Endothelial cell of umbilical vein (primary cell): ENCODE data around the gene SEMA4C. TPM values are rescaled to one million over a fixed set of nuclear protein-coding genes. Genes with fewer than 3 reads are reported as not detected.

Experiments
- BruUV-seq: library from RNA; stranded (reverse); fragments of 400-500 nt; replicated peaks from 2 replicates; lab custom pipeline; 2021; lab: Mats Ljungman, UMichigan
- CTCF ChIA-PET: fragments of 300-600, 350-600 bp; sonication (Branson Sonifier 250); formaldehyde crosslinking; loops from one replicate; lab custom pipeline; 2021; ENCODE audit warnings: antibody characterized with exemption, inconsistent platforms; lab: Charles Lee
- POLR2A ChIA-PET: fragments of 300-600, 350-600 bp; sonication (Branson Sonifier 250); formaldehyde crosslinking; loops from one replicate; lab custom pipeline; 2021; ENCODE audit warnings: antibody characterized with exemption, inconsistent platforms; lab: Charles Lee
- DNase-seq: peaks from one replicate; pipeline ENCODE4 v3.0.0-alpha.2; 2011; ENCODE audit warnings: low read depth, low spot score
- FAIRE-seq: peaks from 2 replicates; lab custom pipeline; 2011; peaks lifted over from hg19 to GRCh38; lab: Jason Lieb, UNC
- H2AFZ ChIP-seq: 2 replicates; pipeline ENCODE4 v1.6.0; 2012; ENCODE audit warnings: low read depth, low read length, control low read depth, inconsistent platforms
- H3K27ac ChIP-seq: 2 replicates; pipeline ENCODE4 v1.5.1; 2011; ENCODE audit warnings: low read depth, mild to moderate bottlenecking, control low read depth, low read length, moderate library complexity; ENCODE audit not compliant: insufficient read depth
- H3K27me3 ChIP-seq, 2 experiments: 2 replicates each; pipeline versions ENCODE4 v1.6.0 to v1.6.1; 2011; ENCODE audit warnings: low read length in 2 of 2, mixed read lengths in 1 of 2; ENCODE audit not compliant: control insufficient read depth in 2 of 2, insufficient read depth in 2 of 2
- H3K36me3 ChIP-seq, 2 experiments: 2 replicates in 1 of 2; 3 replicates in 1 of 2; pipeline ENCODE4 v1.5.1; 2011; ENCODE audit warnings: low read length in 2 of 2, mild to moderate bottlenecking in 1 of 2, moderate library complexity in 1 of 2; ENCODE audit not compliant: control insufficient read depth in 2 of 2, insufficient read depth in 2 of 2; ENCODE audit errors: extremely low read depth in 1 of 2
- H3K4me1 ChIP-seq: 3 replicates; pipeline ENCODE4 v1.5.1; 2011; ENCODE audit warnings: mild to moderate bottlenecking, low read length; ENCODE audit not compliant: control insufficient read depth, insufficient read depth; ENCODE audit errors: extremely low read depth
- H3K4me2 ChIP-seq: 2 replicates; pipeline ENCODE4 v1.6.1; 2011; ENCODE audit warnings: low read length, control low read depth, mixed read lengths; ENCODE audit not compliant: insufficient read depth
- H3K4me3 ChIP-seq, 3 experiments: fragments of 200-600 bp in 1 of 3; sonication (generic), shearing (Covaris generic) in 1 of 3; replicated peaks in 1 of 3; 2 replicates each; pipeline ENCODE4 v1.5.1; 2011 to 2016; ENCODE audit warnings: control low read depth in 3 of 3, low read length in 3 of 3, mild to moderate bottlenecking in 2 of 3, inconsistent platforms in 1 of 3, low read depth in 1 of 3, moderate library complexity in 1 of 3; ENCODE audit not compliant: insufficient read depth in 1 of 3
- H3K79me2 ChIP-seq: 2 replicates; pipeline ENCODE4 v1.6.0; 2012; ENCODE audit warnings: low read length, inconsistent platforms; ENCODE audit not compliant: control insufficient read depth, insufficient read depth
- H3K9ac ChIP-seq: replicated peaks from 2 replicates; pipeline ENCODE3; 2011; ENCODE audit warnings: low read length, control low read depth; ENCODE audit not compliant: insufficient read depth; ENCODE audit errors: extremely low read depth
- H3K9me1 ChIP-seq: replicated peaks from 3 replicates; pipeline ENCODE4 v1.6.0; 2011; ENCODE audit warnings: mild to moderate bottlenecking, low read length; ENCODE audit not compliant: control insufficient read depth, insufficient read depth; ENCODE audit errors: extremely low read depth
- H3K9me3 ChIP-seq: replicated peaks from 2 replicates; pipeline ENCODE4 v1.5.1; 2012; ENCODE audit warnings: low read length, inconsistent platforms; ENCODE audit not compliant: control insufficient read depth, insufficient read depth
- H4K20me1 ChIP-seq: replicated peaks from 2 replicates; pipeline ENCODE3; 2011; ENCODE audit warnings: mild to moderate bottlenecking, low read length; ENCODE audit not compliant: control insufficient read depth, insufficient read depth; ENCODE audit errors: extremely low read depth
- CTCF ChIP-seq, 2 donors: IDR thresholded peaks; 1 replicate in 1 of 2; 2 replicates in 1 of 2; pipeline ENCODE4 v1.5.1; 2011; ENCODE audit warnings: low read length in 2 of 2, mild to moderate bottlenecking in 2 of 2, moderate library complexity in 2 of 2, control low read depth in 1 of 2, inconsistent platforms in 1 of 2, low read depth in 1 of 2; ENCODE audit not compliant: insufficient read depth in 1 of 2; ENCODE audit errors: extremely low read depth in 1 of 2
- EZH2 ChIP-seq: IDR thresholded peaks from 2 replicates; pipeline ENCODE4 v1.6.1; 2012; ENCODE audit warnings: borderline replicate concordance, low read depth, mild to moderate bottlenecking, moderate library complexity, low read length, inconsistent platforms; ENCODE audit not compliant: severe bottlenecking
- FOS ChIP-seq: IDR thresholded peaks from 2 replicates; pipeline ENCODE4 v1.6.1; 2011; ENCODE audit warnings: mild to moderate bottlenecking, low read length, moderate library complexity, borderline replicate concordance; ENCODE audit not compliant: insufficient read depth
- GATA2 ChIP-seq: IDR thresholded peaks from 2 replicates; pipeline ENCODE4 v1.7.0; 2011; ENCODE audit warnings: low read depth, mild to moderate bottlenecking, moderate library complexity, mixed read lengths, low read length; ENCODE audit not compliant: insufficient read length, insufficient read depth
- JUN ChIP-seq: IDR thresholded peaks from 2 replicates; pipeline ENCODE4 v1.6.1; 2011; ENCODE audit warnings: borderline replicate concordance, low read depth; ENCODE audit not compliant: insufficient read length, insufficient read depth
- MAX ChIP-seq: IDR thresholded peaks from 2 replicates; pipeline ENCODE4 v1.6.1; 2011; ENCODE audit not compliant: insufficient read depth, insufficient read length
- MYC ChIP-seq: IDR thresholded peaks from one replicate; pipeline ENCODE4 v1.6.1; 2011; ENCODE audit warnings: mild to moderate bottlenecking, low read depth, low read length
- POLR2A ChIP-seq: IDR thresholded peaks from 2 replicates; pipeline ENCODE4 v1.6.1; 2012; ENCODE audit warnings: low read depth, mild to moderate bottlenecking, control low read depth, low read length
- POLR2AphosphoS5 ChIP-seq: IDR thresholded peaks from 2 replicates; pipeline ENCODE4 v1.6.1; 2012; ENCODE audit warnings: low read depth, mild to moderate bottlenecking, control low read depth, low read length, moderate library complexity; ENCODE audit not compliant: insufficient read depth
- dilution Hi-C: fragments of 300-500 bp; cut with MboI; formaldehyde crosslinking; loops from one replicate; pipeline ENCODE4 v1.15.0; 2019; ENCODE audit warnings: low sequenced_read_pairs; ENCODE audit not compliant: extremely low pct_ligation_motif_present
- intact Hi-C: fragments of 100-400 bp; cut with micrococcal nuclease; formaldehyde crosslinking; loops from one replicate; pipeline ENCODE4 v1.10.0; 2022
- polyA plus RNA-seq, 4 experiments: library from polyadenylated mRNA; depleted of rRNA in 3 of 4; stranded (reverse) in 3 of 4; unstranded in 1 of 4; fragments of >200 nt; gene quantifications; 2 replicates each; pipeline versions ENCODE4 v1.2.1 to v1.2.3, GENCODE V29; 2011 to 2012; ENCODE audit warnings: missing spikeins in 1 of 4
- total RNA-seq: library from RNA; stranded (reverse); gene quantifications from 2 replicates; pipeline ENCODE4 v1.2.3, GENCODE V29; 2021

The SEMA4C gene
- total and polyA plus RNA-seq, 2 donors (not counting 3 experiments of a cell fraction or from before 2014, with no cell fraction given) = 16.4 to 17.3 TPM

- no peak for DNase-seq
- Histone ChIP-seq H3K27me3 (no peaks in the 10 kb centered on the region), H3K4me2 (no peak overlapping the region), H3K9ac (no peak overlapping the region), H3K4me1 (no peaks in the 10 kb centered on the region), H3K79me2 (no peaks in the 10 kb centered on the region), H2AFZ (no peak overlapping the region), H3K9me3 (no peaks in the 10 kb centered on the region), H3K4me3 (no peak overlapping the region), H3K36me3 (no peaks in the 10 kb centered on the region), H3K27ac (no peak overlapping the region), H3K9me1 (no peaks in the 10 kb centered on the region), H4K20me1 (no peaks in the 10 kb centered on the region)
- intact Hi-C loops = no loop called here
- CTCF ChIA-PET = no interaction called here
- no peak for FAIRE-seq
- dilution Hi-C loops = no loop called here
- no TSS peak for BruUV-seq
- POLR2A ChIA-PET = no interaction called here
- TF ChIP-seq POLR2A (no peak), JUN (no peak), POLR2AphosphoS5 (no peak), CTCF (IDR thresholded peaks at IDR 0.05; ENCODE audit: extremely low read depth in 1 of 2, insufficient read depth in 1 of 2, low read depth in 1 of 2, low read length in 2 of 2) (no peak), MYC (no peak), MAX (no peak), EZH2 (no peak), FOS (no peak), GATA2 (no peak)
Measured at GRCh38 chr2:96887493-96888012, 17.7 kb upstream of the SEMA4C start.
